Dermis microvascular lymphatic vessel endothelial cell (primary cell): ENCODE data around the gene KRT82. TPM values are rescaled to one million over a fixed set of nuclear protein-coding genes. Genes with fewer than 3 reads are reported as not detected.
A peak's percentile ranks its signal among the peaks of the same experiment; 100 is the strongest.
"Not testable (repeated sequence)": the region's sequence is repeated elsewhere in the genome, so short reads cannot be mapped to it uniquely, and the experiment has no call there.

ENCODE experiments used
- DNase-seq, 2 donors: peaks; one replicate each; pipeline versions ENCODE4 v3.0.0 to v3.0.0-alpha.2; 2010; ENCODE audit warnings: low read depth in 2 of 2
- total RNA-seq: library from RNA; depleted of rRNA; stranded (reverse); fragments of >200 nt; gene quantifications from 2 replicates; pipeline ENCODE4 v1.2.1, GENCODE V29; 2014

Gene KRT82
- total RNA-seq: not detected in 2 replicates

DNA sequence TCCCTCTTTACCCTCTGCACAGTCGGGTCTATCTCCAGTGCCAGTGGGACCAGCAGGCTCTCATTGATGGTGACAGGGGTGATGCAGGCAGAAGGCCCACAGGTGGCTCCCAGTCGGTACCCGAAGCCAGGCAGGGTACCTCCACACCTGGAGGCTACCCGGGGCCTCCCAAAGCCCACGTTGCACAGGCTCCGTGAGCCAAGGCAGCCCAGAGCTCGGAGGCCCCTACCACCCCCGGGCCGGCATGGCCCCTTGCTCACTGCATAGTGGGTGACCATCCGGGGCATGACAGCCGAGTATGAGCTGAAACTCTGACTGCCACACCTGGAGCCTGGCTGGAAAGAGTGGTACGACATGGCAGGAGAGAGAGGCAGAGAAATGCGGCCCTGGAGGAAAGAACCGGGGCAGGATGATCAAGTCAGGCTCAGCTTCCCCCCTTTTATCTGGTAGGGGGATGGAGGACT lies at the start of gene KRT82:
Gene KRT82, minus strand, starts transcription at position 414 of the 464 bp plus-strand sequence. Its CDS starts 58 bp downstream, at position 356.
- DNase-seq: no peak

DNA sequence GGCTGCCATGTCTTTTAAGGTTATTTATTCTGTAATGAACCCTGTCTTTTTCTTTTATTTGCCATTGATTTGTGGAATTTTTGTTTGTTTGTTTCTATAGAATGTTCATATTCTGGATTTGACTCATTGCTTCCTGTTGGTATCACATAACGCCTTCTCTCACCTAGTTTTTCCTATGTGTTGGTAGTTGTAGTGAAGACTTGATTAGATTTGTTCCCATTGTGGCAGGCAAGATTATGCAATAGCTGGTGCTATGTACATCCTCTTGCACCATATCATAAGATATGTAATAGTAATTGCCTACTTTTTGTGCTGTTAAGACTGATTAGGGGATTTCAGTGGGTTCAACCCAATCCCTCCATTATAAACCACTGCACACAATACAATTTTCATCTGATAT lies 49.7 kb upstream of the KRT82 start:
- DNase-seq: no peak

DNA sequence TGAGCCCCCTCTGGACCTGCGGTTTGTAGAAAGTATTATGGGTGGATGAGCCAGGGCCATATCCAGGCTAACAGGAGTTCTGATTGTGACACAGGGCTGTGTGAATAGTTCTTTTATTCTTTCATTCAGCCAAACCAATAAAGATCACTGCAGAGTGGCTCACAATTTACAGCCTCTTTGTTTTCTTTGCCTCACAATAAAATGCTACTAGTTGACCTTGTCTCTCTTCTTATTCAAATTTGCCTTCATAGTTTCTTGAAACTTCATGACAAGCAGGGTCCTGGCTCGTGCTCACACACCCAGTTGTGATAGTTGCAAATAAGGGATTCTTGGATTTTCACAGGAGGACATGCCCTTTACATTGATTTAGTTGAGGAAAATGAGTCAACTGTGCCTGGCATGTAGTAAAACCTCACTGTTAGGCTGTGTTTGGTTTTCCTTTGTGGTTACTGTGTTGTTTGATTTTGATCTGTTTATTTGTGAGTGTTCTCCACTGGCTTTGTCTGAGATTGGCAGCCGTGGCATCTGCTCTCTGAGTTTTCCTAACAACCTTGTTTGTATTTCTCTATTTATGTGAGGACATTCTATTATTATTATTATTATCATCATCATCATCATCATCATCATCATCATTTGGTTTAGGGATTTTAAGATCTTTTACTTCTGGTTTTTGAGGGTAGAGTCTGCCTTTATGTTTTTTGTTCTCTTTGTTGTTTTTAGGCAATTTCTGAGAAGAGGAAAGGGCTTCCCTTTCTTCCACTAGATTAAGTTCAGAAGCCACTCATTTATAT lies 48.5 kb upstream of the KRT82 start:
- no peak for DNase-seq

DNA sequence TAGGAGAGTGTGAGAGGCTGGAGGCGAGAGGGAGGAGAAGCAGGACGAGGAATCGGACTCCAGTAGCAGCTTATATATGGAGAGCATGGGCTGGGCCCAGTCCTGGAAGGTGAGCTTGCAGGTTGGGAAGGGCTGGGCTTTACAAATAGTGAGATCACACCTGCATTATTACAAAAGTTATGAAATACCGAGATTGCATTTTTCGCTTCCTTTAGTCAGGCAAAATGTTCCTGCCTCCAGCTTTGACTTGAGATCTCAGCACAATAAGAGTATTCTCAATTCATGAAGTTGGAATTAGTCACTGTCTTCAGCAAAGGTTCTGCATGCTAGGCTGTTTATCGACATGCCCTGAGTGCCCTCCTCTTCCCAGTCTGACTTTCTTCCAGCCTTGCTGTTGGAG lies 46.0 kb upstream of the KRT82 start, which contains the start of gene KRT6B:
Gene KRT6B, minus strand, starts transcription at position 46 of the 400 bp plus-strand sequence. CDS start 68 bp downstream, outside the sequence.
- DNase-seq: no peak

DNA sequence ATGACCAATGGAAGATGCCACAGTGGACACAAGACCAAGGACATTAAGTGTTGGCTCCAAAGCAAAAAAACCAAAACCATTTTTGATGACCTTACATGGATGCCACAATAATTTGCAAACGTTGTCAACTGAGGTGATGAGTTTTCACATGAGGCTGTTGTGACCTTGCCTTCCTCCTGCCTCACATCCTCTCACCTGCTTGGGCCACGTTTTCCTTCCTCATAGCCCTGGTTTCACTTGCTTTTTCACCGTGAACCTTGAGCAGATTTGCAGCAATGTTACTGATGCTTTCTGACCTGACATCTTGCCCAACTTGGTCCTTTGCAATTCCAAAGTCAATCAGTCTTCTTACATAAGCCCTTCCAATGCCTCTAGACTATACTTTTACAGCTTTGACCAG lies 42.1 kb upstream of the KRT82 start:
- no peak for DNase-seq

DNA sequence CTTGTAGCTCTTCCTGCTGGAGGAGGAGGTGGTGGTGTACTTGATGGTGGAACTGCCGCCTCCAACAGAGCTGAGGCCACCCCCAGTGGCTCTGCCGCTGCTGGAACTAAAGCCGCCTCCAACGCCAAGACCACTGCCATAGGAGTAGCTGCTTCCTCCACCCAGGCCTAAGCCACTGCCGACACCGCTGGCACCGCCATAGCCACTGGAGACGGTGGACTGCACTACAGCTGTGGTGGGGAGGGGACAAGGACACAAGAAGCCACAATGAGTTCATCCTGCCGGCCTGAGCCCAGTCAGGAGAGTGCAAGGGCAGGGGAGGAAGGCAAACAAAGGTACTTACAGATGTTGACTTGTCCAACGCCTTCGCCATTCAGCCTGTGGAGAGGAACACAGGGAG lies 41.1 kb upstream of the KRT82 start:
- not testable (repeated sequence) for DNase-seq

DNA sequence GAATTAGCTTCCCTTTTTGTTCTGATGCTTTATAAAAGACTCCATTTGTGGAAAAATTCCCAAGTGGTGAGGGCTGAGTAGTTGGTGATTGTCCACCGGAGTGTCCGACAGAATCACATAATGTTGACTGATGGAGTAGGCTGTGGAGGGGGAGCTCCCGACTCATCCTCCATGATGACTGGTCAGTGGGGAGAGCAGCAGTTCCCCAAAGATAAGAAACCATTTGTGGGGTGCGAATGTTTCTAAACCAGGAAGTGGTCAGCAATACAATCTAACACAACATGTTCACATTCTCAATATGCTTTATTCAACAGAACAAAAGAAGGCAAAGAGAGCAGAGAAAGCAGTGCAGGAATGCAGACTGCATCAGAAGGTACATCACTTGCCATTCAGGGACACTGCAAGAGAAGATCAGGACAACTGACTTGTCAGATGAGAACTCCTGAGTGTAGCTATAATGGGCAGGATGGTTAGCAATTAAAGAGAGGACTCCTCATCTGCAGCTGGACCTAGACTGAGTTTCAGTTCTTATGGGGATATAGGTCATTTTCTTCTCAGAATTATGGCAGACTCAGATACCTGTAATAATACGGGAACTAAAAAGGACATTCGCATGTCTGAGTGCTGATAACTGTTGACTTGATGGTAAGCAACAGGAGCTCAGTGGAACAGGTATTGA lies 40.4 kb upstream of the KRT82 start:
- no peak for DNase-seq

DNA sequence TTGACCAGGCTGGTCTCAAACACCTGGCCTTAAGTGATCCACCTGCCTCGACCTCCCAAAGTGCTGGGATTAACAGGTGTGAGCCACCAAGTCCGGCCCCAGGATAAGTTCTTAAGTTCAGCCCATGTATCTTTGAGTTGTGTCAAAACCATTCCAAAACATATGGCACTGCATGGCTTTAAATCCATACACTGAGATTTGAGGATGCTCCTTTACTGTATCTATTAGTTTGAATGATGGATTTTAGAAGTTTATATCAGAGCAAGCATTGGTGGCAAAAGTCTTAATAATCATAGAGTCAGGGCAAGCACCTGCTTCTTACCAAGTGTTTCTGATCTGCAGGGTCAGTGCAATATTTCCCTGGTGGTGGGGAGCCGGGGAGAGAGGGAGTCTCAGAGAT lies 39.7 kb upstream of the KRT82 start:
- DNase-seq: no peak

DNA sequence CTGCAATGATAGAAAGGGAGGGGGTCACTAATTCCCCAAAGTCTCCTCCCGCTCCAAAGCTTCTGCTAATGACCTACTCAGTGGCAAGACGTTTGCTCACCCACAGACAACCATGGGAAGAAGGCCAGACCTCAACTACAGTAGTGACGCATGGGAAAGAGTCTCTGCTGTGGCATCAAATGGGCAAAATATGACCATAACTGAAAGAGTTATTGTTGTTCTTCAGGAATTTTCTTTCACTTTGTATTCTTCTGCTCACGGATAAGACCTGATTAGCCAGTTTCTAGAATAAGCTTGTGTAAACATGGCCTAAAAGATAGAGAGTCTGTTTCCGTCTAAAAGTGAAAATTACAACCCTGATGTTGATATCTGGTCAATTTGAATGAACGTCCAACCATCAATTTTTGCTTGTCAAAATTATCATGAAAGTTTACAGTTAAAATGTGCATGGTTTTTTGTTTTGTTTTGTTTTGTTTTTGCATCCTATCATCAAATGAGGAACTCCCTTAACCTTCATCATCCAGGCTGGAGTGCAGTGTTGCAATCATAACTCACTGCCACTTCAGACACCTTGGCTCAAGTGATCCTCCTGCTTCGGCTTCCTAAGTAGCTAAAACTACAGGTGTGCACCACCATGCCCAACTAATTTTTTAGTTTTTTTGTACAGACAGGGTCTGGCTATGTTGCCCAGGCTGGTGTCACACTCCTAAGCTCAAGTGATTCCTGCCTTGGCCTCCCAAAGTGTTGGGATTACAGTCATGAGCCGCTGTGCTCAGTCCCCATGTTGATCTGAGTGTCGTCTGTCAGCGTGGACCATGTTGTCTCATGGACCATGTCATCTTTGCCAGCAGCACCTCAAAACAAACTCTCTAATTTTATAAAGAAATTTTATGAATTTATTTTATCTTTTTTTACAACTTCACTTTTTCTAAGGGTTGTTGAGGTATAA lies 38.8 kb upstream of the KRT82 start:
- no peak for DNase-seq

DNA sequence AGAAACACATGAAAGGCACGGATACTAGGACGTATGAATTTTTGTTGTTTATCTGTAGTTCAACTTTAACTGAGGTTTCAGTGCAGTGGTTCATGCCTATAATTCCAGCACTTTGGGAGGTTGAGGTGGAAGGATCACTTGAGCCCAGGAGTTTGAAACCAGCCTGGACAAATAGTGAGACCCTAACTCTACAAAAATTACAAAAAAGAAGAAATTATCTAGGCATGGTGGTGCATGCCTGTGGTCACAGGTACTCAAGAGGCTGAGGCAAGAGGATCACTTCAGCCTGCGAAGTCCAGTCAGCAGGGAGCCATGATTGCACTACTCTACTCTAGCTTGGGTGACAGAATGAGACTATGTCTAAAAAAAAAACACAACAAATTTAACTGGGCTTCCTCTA lies 37.8 kb upstream of the KRT82 start:
- no peak for DNase-seq

DNA sequence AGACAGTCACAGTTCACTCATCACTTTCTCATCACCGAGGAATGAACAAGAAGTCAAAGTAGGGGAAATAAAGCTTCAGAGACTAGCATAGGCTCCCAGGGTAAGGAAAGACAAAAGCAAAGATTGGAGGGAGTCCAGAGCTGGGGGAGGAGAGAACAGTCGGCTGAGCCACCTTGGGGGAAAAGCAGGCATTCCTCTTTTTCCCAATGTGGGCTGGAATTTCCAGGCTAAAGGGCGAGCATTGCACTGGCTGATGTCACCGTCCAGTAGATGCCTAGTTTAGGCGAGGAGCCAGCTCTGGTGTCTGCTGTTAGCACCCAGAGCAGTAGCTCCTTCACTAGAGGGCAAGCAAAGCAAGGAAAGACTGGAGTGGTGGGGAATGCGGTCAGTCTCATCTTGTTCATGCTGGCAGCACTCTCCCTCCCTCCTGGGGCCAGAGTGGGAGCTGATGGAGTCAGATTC lies 36.5 kb upstream of the KRT82 start:
- peak in 1 of 2 donors; percentile 35 for DNase-seq

DNA sequence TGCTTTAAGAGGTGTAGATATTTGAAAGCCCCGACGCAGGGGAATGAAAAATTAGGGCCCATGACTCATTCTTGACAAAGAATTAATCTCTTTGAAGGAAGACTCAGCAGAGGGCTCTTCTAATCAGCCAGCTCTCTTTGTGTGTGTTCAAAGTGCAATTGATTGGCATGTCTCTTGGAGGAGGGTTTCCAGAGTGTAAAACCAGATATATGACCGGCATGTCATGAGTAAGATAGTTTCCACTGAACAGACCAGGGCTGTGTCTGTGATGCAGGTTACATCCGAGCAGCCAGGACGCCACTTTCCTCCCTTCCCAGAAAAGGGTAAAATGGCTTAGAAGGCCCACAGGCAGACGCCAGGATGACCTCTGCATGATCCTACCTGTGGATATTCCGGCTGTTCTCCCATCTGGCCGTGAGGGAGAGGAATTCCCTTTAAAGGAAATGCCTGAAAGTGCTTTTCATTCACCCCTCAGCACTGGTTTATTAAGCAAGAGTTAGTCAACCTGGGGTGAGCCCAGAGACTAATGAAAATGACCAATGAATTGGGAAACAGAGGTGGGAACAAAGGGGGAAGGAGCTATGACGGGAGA lies 35.3 kb upstream of the KRT82 start:
- no peak for DNase-seq

DNA sequence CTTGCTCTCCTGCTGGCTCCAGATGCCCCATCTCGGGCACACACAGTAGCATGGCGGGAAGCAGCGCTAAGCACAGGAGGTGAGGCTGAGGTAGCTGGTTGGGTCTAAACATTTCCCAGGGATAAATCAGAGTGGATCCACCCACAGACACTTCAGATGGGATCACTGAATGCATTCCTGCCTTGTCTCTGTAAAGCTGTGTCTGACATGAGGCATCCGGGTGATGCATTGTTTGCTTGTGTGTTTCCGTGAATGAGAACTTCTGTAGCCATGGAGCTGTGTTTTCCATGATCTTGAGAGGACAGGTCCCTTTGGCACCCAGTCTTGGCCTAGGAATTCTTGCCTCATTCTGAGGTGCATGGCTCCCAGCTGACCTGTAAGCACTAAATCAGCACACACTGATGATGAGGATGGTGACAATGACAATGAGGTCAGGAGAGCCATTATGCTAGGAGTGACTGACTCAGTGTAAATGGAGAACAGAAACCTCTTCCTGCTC lies 34.7 kb upstream of the KRT82 start:
- DNase-seq: peak in 1 of 2 donors; percentile 16

DNA sequence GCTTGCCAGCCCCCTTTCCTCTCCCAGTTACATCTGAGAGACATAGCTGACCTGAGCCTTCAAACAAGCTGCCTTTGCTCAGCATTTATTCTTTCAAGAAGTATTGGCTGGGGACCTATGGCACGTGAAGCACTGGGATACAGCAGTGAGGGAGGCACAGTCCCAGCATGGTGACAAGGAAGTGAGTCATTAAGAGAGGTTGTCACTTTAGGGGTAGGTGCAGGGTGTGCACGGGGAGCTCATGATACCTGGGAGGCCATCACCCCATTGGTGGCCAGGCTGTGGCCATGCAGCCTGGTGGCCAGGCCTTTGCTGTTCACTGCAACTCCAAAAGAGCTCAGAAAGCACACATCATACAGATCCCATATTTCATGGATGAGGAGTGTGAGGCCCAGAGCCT lies 33.7 kb upstream of the KRT82 start:
- DNase-seq: no peak

DNA sequence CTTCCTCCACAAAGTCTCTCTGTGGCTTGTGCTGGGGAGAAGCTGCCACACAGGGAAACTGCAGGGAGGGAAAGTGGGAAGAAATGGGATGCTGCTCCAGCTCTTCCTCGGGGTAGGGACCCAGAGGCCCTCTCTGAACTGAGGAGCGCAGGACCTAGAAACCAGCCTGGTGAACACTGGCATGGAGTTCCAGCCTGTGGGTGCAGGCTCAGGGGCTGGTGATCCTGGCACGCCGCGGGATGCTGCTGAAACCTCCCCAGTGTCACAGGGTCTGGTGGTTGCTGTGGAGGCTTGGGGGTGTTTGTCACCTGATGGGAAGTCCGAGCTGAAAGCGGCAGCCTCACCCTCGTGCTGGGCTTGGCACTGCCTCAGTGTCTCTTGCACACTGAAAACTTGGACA lies 33.3 kb upstream of the KRT82 start:
- DNase-seq: no peak

DNA sequence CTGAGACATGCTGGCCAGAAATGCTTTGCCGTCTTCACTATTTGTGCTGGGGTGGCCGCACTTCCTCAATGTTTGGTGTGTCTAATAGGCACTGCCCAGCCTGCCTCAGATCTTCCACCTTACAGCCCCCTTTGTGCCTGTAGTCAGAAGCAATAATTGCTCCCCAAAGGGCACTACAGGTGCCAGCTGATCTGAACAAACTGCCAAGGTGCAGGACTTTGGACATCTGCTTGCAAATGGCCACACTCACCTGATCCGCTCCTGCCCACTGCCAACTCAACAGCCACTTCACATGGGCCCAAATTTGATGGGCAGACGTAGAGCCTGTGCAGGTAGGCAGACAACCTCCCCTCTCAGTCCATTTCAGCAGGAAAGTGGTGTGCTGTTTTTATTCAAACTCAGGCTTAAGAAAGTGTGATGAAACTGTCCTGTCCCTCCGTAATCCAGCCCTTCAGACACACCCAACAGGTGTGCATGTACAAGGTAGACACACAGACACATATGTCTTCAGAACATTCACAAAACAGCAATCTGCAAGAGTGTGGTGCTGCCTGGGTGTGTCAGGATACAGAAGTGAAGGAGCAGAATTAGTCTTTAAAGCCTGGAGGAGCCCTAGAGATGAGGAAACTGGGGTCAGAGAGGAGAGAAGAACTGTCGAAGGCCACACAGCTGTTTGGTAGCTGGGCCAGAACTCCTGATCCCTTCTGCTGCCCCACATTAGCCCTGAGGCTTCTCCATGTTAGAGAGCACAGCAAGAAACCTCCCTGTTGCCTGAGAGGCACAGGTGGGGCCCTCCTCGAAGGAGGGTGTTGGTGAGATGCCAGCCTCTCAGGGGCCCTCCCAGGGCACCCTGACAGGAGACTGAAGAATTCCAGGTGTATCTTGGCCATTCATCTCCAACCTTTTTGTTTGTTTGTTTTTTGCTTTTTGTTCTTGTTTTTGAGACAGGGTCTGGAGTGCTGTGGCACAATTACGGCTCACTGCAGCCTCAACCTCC lies 32.5 kb upstream of the KRT82 start:
- DNase-seq: no peak

DNA sequence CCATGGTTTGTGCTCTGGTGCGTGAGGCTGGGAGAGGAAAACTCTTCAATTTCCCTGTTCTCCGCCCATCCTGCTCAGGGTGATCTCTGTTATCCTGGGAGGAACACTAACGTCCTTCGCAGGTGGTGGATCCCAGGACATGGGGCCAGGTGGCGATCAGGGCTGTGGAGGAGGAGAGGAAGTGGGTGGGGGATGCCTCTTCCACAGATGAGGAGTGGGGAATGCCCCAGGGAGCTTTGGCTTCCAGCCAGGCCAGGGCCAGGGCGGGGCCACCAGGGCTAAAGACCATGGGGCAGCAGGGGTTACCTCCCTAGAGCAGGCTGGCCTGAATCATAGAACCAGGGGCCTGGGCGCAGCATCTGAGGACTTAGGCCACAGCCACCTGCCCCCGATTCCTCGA lies 31.4 kb upstream of the KRT82 start:
- DNase-seq: no peak

DNA sequence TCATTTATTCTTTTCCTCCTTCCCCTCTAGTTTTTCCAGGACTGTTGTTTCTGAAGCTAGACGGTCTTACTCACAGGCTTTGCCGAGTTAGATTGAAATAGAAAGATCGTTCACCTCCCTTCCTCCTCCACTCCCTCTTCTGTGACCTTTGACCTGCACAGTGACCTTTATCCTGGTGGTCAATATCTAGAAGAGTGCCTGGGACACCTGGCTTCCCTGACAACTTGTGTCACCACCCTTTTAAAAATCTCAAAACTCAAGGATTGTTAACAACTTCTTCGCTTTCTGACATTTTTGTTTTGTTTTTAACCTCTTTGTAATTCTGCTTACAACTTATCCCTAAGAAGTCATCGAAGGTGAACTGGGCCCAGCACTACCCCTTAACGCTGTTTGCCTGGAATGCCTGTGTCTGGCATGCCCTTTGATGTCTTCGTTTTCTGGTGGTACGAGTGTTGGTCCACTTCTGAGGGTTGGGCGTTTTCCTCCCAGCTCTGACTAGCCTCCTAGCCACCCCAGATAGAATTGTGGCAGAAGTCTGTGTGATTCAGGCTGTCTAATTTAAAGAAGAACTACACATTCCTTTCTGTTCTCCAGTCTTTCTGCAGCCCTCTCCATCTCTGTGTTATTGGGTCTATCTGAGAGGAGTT lies 30.8 kb upstream of the KRT82 start:
- no peak for DNase-seq
